ENCODE results near the gene GAPDHS. TPM values are rescaled to one million over a fixed set of nuclear protein-coding genes. Genes with fewer than 3 reads are reported as not detected.

GAPDHS gene
- total RNA-seq, 1 donor from 2014 or later = not detected

DNA sequence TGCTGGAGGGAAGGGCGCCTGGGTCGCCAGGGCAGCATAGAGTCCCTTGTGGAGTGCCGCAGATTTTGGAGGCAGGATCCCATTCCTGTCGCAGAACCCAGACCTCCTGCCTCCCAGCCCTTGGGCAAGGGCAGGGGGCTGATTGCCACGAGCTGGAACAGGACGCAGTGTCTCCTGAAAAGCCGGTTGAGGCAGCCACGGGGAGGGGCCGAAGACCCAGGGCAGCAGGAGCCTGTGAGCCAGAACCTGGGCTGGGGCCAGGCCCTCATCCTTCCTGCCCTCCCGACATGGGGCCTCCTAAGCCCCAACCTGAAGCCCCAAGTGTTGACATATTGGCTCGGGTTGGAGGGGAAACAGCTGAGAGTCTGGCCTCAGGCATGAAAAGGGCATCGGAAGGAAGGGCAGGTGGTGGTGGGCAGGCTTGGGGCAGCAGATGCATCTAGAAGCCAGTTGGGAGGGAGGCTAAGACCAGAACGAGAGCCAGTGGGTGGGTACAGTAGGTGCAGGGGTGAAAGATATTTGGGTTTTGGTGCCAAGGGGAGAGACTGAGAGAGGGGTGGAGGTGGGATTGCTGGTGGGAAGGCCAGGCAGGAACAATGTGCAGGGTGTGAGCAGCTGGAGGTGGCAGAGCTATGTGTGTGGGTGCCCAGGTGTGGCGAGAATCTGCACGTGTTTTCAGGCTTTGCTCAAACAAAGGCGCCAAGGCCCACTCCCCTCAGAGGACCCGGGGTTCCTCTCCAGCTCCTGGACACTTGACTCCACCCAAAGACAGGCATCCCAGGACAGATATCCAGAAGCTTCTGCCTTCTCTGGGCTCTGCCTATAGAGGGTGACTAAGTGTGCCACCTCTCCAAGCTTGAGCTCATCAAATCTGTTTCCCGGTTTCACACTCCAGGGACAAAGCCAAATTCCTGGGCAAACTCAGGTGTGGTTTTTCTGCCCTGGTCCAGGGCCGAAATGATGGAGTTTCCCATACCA lies 3.7 kb upstream of the GAPDHS start:
- no peak overlapping the region for H3K4me3 ChIP-seq
- Mint-ChIP-seq H3K36me3 (no peaks in the 10 kb centered on the region), H3K27me3 (ENCODE audit: insufficient read depth, low read depth) (peaks cover 3% of the 10 kb centered on the region), H3K27ac (no peak overlapping the region), H3K4me3 (peak overlapping the region; percentile 46), H3K4me1 (peaks cover 3% of the 10 kb centered on the region), H3K9me3 (no peaks in the 10 kb centered on the region)
- H3K4me1 ChIP-seq = peaks cover 15% of the 10 kb centered on the region
- no peak overlapping the region for H3K27ac ChIP-seq
- DNase-seq (ENCODE audit: low spot score) = no peak
- H3K9me3 ChIP-seq (ENCODE audit: low read depth) = no peaks in the 10 kb centered on the region
- no peak overlapping the region for H2AFZ ChIP-seq (replicated peaks)
- H3F3A ChIP-seq (ENCODE audit: low read depth) = peaks cover 3% of the 10 kb centered on the region
- H3K4me2 ChIP-seq = no peak overlapping the region
- no peaks in the 10 kb centered on the region for H3K36me3 ChIP-seq
- no peaks in the 10 kb centered on the region for H3K27me3 ChIP-seq
- TF ChIP-seq EZH2phosphoT487 (IDR thresholded peaks at IDR 0.05) (no peak), EZH2 (IDR thresholded peaks at IDR 0.05) (no peak)
- TF ChIP-seq, protein P1, sequence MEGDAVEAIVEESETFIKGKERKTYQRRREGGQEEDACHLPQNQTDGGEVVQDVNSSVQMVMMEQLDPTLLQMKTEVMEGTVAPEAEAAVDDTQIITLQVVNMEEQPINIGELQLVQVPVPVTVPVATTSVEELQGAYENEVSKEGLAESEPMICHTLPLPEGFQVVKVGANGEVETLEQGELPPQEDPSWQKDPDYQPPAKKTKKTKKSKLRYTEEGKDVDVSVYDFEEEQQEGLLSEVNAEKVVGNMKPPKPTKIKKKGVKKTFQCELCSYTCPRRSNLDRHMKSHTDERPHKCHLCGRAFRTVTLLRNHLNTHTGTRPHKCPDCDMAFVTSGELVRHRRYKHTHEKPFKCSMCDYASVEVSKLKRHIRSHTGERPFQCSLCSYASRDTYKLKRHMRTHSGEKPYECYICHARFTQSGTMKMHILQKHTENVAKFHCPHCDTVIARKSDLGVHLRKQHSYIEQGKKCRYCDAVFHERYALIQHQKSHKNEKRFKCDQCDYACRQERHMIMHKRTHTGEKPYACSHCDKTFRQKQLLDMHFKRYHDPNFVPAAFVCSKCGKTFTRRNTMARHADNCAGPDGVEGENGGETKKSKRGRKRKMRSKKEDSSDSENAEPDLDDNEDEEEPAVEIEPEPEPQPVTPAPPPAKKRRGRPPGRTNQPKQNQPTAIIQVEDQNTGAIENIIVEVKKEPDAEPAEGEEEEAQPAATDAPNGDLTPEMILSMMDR (IDR thresholded peaks at IDR 0.05) = no peak
- H3K9ac ChIP-seq = no peak overlapping the region
- H4K20me1 ChIP-seq (ENCODE audit: low read depth) = no peaks in the 10 kb centered on the region
- H3K79me2 ChIP-seq (ENCODE audit: low read depth) = no peaks in the 10 kb centered on the region

- Histone ChIP-seq H3K4me1 (peaks cover 7% of the 10 kb centered on the region), H3K27ac (no peak overlapping the region), H2AFZ (replicated peaks) (no peak overlapping the region), H3K4me2 (no peak overlapping the region), H3K9me3 (ENCODE audit: low read depth) (no peaks in the 10 kb centered on the region), H3K79me2 (ENCODE audit: low read depth) (no peaks in the 10 kb centered on the region), H3K36me3 (no peaks in the 10 kb centered on the region), H4K20me1 (ENCODE audit: low read depth) (peaks cover 4% of the 10 kb centered on the region), H3K9ac (peak overlapping the region; percentile 7), H3K4me3 (no peak overlapping the region), H3F3A (ENCODE audit: low read depth) (peaks cover 8% of the 10 kb centered on the region), H3K27me3 (no peaks in the 10 kb centered on the region)
- Mint-ChIP-seq H3K36me3 (no peaks in the 10 kb centered on the region), H3K9me3 (no peaks in the 10 kb centered on the region), H3K4me3 (no peak overlapping the region), H3K4me1 (no peaks in the 10 kb centered on the region), H3K27me3 (ENCODE audit: insufficient read depth, low read depth) (peaks cover 3% of the 10 kb centered on the region), H3K27ac (no peak overlapping the region)
- peak; percentile 43 for DNase-seq (ENCODE audit: low spot score)
- TF ChIP-seq EZH2phosphoT487 (IDR thresholded peaks at IDR 0.05) (no peak), EZH2 (IDR thresholded peaks at IDR 0.05) (no peak)
- TF ChIP-seq, protein P1 (IDR thresholded peaks at IDR 0.05) = no peak
Measured at GRCh38 chr19:35531291-35531690, 2.0 kb upstream of the GAPDHS start.

- Mint-ChIP-seq H3K36me3 (no peaks in the 10 kb centered on the region), H3K27me3 (ENCODE audit: insufficient read depth, low read depth) (peaks cover 3% of the 10 kb centered on the region), H3K9me3 (no peaks in the 10 kb centered on the region), H3K4me1 (no peaks in the 10 kb centered on the region), H3K4me3 (no peak overlapping the region), H3K27ac (no peak overlapping the region)
- peaks cover 7% of the 10 kb centered on the region for H3K4me1 ChIP-seq
- TF ChIP-seq EZH2 (IDR thresholded peaks at IDR 0.05) (no peak), EZH2phosphoT487 (IDR thresholded peaks at IDR 0.05) (no peak)
- TF ChIP-seq, protein P1 (IDR thresholded peaks at IDR 0.05) = no peak
- no peak overlapping the region for H3K4me3 ChIP-seq
- no peak overlapping the region for H3K27ac ChIP-seq
- DNase-seq (ENCODE audit: low spot score) = peak; percentile 58
- no peaks in the 10 kb centered on the region for H3K79me2 ChIP-seq (ENCODE audit: low read depth)
- peaks cover 4% of the 10 kb centered on the region for H4K20me1 ChIP-seq (ENCODE audit: low read depth)
- H3K9ac ChIP-seq = no peak overlapping the region
- H3K36me3 ChIP-seq = no peaks in the 10 kb centered on the region
- no peak overlapping the region for H3K4me2 ChIP-seq
- no peaks in the 10 kb centered on the region for H3K27me3 ChIP-seq
- H3K9me3 ChIP-seq (ENCODE audit: low read depth) = no peaks in the 10 kb centered on the region
- peaks cover 8% of the 10 kb centered on the region for H3F3A ChIP-seq (ENCODE audit: low read depth)
- H2AFZ ChIP-seq (replicated peaks) = no peak overlapping the region
Measured at GRCh38 chr19:35533822-35534392, 651 bp downstream of the GAPDHS start.
